COR-L47 (cell line): Measurements from ENCODE around the gene MCM7.
A peak's percentile ranks its signal among the peaks of the same experiment; 100 is the strongest.
"Not testable (repeated sequence)": the region's sequence is repeated elsewhere in the genome, so short reads cannot be mapped to it uniquely, and the experiment has no call there.

Source experiments
- DNase-seq: peaks from one replicate; lab custom pipeline; 2025; lab: John Stamatoyannopoulos, UW

Gene MCM7

DNA sequence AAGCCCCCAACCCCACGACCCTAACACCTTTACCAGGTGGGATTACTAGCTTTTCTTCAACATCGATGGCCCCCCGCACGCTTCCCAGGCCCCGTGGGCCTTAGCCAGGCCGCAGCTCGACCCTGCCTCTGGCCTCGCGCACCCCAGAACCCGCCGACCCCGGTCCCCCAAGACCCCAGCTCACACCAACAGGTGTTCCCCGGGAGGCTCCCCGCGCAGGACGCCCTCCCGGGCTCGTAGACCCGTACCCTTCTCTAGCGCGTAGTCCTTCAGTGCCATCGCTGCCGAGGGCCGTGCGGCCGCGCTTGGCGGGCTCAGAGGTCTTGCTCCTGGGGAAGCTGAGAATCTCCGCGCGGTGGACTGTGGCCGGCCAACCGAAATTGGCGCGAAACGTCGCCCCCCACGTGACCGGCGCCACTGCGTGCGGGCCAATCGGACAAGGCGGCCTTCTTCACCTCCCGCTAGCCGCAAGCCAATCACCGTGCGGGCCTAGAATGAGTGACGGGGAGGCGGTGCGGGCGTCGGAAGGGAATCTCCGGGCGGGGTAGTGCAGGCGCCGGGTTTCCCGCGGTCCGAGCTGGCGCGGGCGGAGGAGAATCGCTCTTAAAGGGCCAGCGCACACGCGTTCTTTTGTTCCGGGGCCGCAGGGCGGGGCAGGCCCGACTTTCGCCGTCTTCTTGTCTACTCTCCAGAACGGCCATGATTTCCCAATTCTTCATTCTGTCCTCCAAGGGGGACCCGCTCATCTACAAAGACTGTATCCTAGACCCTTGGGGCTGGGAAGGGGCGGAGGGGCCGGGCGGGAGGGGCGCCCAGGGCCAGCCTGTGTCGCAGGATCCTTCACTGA is at the start of gene MCM7, which contains the start of gene AP4M1:
Gene MCM7, minus strand, starts transcription at position 382 of the 847 bp plus-strand sequence. Its CDS starts 103 bp downstream, at position 279.
Gene AP4M1, plus strand, starts transcription at position 628 of the 847 bp plus-strand sequence. Its CDS starts 72 bp downstream, at position 700.
- peak; percentile 98 for DNase-seq

DNA sequence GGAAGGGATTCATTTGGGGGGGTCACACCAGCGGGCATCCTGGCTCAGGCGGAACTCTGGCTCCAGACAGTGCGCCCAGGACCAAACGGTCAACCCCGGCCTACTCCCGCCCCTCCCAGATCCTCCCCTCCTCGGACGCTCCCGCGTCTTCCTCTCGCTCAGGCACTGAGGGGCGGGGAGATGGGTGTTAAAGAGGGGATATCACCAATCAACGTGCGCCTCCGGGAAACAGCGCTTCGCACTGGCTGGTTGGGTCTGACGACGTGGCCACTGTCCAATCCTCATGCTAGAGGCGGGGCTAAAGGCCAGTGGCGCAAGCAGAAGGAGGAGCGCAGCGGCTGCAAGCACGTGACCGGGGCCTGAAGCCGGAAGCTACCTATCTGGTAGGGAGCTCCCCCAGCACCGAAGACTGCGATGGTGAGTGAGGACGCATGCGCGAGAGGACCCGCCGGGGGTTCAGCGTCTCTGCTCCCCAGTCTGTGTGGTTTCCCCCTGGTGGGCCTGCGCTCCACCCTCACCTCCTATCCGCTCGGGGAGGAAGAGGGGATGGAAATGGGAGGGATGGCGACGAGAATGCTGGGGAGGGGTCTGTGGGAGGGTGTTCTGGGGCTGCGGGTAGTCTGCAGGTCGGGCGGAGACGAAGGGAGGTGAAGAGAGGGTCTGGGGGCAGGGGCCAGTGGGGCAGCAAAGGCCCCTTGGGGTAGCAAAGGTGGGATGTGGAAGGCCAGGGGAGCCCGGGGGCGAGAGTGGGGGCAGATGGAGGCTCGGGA is 47.5 kb upstream of the MCM7 start, which contains the start of gene LAMTOR4:
Gene LAMTOR4, plus strand, starts transcription at position 360 of the 770 bp plus-strand sequence. Its CDS starts 55 bp downstream, at position 415.
- peak; percentile 99 for DNase-seq

DNA sequence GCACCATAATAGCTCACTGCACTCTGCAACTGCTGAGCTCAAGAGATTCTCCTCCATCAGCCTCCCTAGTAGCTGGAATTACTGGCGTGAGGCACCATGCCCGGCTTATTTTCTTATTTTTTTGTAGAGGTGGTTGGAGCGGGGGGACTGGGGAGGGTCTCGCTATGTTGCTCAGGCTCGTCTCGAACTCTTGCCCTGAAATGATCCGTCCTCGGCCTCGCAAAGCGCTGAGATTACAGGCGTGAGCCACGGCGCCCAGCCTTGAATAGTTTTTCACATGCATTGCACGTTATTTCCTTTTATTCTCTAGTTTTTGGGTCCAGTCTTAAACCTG is 47.0 kb upstream of the MCM7 start:
- no peak for DNase-seq

DNA sequence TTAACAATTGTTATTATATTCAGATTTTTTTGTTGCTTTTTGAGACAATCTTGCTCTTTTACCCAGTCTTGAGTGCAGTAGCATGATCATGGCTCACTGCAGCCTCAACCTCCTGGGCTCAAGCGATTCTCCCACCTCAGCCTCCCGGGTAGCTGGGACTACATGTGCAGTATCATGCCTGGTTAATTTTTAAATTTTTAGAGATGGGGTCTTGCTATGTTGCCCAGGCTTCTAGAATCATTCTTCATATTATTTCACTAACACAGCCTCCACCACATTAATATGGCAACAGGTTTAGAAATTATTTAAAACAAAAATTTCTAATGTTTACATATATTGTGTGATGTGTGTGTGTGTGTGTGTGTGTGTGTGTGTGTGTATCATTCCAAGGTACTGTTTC is 46.1 kb upstream of the MCM7 start:
- no peak for DNase-seq

DNA sequence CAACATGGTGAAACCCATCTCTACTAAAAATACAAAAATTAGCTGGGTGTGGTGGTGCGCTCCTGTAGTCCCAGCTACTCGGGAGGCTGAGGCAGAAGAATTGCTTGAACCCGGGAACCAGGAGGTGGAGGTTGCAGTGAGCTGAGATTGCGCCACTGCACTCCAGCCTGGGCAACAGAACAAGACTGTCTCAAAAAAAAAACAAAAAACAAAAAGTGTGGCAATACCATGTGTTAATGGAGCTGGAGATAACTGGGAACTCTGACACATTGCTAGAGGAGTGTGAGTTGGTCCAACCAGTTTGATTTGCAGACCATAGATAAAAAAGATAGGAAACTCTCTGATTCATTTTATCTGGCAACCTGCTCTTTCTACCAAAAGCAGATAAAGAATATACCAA is 45.2 kb upstream of the MCM7 start:
- not testable (repeated sequence) for DNase-seq

DNA sequence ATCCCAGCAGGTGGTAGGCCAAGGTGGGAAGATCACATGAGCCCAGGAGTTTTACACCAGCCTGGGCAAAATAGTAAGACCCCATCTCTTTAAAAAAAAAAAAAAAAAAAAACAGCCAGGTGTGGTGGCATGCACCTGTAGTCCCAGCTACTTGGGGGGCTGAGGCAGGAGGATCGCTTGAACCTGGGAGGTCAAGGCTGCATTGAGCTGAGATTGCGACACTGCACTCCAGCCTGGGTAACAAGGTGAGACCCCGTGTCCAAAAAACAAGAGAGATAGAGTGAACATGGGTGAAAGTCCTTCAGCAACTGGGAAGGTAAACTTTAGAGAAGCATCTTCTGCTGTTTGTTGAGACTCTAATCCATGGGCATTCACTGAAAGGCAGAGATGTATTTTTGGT is 41.3 kb upstream of the MCM7 start:
- DNase-seq: no peak

DNA sequence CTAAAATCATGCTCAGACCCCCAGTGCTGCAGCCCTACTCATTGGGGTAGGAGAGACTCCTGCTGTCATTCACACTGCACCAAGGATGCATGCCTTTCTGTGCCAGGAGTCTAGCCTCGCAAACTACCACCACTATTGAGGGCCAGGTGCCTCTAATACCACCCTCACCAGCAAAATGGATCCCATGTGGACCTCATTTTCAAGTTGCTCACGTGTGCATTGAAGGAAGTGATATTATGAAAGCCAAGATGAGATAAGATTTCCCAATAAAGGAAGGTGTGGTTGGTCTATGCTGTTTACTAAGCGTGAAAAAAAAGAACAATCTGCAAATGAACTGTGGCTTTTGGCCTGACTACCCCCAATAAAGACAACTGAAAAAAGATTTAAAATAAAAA is 40.4 kb upstream of the MCM7 start:
- DNase-seq: no peak

DNA sequence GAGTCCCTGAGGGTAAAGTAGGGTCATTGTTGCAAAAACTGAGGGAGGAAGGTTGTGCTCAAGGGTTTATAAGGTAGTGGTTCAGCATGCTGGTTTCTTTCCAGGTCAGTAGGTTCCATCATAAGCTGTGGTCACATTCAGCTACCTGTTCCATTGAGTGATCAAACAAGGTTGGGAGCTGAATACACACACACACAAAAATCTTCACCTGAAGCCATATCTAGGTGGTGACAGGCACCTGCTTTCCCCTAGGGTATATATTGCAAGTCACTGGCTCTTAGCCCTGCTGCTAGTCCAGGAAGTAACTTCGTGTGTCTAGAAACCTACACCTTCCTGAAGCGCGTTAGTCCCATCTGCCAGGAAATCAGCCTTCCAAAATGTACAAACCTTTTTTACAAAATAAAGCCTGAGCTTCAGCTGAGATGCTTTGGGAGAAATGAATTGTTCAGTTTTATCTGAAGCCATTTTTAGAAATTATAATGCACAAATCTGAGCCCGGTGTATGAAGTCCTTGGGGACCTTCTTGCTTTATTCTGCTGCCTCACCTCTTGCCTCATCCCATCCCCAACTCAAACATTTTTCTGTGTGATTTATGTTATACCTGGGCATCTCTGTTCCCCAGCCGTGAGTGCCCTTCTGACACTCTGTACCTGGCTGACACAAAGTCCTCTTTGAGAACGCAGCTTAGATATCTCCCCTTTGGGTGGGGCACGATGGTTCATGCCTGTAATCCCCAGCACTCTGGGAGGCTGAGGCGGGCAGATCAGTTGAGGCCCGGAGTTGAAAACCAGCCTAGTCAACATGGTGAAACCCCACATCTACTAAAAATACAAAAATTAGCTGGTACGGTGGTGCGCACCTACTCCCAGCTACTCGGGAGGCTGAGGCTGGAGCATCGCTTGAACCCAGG is 36.9 kb upstream of the MCM7 start:
- DNase-seq: no peak

DNA sequence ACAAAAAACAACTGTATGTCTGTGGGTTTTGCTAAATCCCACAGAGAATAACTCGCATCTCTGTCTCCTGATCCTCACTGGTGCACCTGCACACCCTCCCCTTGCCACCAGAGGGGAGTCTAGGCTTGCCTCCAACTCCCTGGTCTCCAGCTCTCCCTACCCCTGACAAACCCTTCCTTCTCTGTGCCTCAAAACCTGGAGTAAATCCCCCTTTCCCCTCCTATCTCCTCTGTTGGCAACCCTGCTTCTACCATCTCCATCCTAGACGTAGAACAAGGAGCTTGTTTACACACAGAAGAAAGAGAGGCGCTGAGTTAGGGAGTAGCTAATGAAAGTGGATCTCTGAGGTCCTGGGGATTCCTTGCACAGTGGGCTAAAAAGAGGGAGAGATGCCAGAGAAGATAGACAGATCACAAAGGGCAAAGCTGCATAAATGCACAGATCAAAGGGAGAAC is 31.5 kb upstream of the MCM7 start:
- peak; percentile 43 for DNase-seq

DNA sequence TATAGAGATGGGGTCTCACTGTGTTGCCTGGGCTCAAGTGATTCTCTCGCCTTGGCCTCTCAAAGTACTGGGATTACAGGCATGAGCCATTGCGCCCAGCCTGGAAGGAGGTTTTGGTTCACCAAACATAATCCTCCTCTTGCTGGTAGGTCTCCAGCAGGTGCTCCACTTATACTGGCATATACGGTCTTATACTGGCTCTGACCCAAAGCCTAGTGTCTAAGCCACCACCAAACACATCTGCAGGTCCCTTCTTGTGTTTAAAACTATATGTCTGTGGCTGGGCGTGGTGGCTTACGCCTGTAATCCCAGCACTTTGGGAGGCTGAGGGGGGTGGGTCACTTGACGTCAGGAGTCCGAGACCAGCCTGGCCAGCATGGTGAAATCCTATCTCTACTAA is 30.9 kb upstream of the MCM7 start:
- DNase-seq: no peak

DNA sequence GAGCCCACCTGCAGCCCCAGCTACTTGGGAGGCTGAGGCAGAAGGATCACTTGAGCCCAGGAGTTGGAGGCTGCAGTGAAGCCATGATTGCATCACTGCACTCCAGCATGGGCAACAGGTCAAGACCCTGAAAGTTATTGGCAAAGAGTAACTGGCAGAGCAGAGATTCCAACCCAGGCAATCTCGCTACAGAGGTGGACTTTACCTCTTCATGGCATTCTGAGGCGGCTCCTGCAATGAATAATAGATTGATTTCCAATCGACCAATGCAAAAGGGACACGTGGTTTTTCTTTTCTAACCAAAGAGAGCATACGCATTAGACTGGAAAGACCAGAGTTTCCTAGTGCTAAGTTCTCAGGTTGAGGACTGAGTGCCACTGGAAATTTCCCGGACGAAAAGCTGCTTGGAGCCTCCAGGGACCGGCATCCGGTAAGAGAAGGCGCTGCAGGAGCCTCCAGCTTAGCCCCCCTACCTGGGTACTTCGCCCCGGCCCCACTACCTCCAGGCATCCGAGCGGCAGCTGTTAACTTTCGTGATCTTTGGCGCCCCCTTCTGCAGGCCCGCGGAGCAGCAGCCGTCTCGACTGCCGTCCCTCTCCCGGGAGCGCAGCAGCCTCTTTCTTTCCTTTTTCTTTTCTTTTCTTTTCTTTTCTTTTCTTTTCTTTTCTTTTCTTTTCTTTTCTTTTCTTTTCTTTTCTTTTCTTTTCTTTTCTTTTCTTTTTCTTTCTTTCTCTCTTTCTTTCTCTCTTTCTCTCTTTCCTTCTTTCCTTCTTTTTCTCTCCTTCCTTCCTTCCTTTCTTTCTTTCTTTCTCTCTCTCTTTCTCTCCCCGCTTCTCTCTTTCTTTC is 29.6 kb upstream of the MCM7 start:
- peak; percentile 46 for DNase-seq

DNA sequence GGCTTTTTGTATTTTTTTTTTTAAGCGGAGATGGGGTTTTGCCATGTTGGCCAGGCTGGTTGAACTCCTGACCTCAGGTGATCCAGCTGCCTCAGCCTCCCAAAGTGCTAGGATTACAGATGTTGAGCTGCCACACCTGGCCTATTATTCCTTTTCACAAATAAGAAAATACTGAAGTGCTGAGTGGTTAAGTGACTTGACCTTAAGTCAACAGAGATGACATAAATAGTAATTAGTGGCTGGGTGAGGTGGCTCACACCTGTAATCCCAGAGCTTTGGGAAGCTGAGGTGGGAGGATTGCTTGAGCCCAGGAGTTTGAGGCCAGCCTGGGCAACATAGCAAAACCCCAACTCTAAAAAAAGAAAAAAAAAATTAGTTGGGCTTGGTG is 29.0 kb upstream of the MCM7 start:
- not testable (repeated sequence) for DNase-seq

DNA sequence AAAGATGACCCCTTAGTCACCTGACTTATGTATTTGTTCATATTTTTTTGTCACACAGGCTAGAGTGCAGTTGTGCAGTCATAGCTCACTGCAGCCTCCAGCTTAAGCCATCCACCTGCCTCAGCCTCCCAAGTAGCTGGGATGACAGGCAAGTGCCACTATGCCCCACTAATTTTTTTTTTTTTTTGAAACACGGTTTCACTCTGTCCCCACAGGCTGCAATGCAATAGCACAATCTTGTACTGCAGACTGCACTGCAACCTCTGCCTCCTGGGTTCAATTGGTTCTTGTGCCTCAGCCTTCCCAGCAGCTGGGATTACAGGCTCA is 27.4 kb upstream of the MCM7 start:
- DNase-seq: no peak

DNA sequence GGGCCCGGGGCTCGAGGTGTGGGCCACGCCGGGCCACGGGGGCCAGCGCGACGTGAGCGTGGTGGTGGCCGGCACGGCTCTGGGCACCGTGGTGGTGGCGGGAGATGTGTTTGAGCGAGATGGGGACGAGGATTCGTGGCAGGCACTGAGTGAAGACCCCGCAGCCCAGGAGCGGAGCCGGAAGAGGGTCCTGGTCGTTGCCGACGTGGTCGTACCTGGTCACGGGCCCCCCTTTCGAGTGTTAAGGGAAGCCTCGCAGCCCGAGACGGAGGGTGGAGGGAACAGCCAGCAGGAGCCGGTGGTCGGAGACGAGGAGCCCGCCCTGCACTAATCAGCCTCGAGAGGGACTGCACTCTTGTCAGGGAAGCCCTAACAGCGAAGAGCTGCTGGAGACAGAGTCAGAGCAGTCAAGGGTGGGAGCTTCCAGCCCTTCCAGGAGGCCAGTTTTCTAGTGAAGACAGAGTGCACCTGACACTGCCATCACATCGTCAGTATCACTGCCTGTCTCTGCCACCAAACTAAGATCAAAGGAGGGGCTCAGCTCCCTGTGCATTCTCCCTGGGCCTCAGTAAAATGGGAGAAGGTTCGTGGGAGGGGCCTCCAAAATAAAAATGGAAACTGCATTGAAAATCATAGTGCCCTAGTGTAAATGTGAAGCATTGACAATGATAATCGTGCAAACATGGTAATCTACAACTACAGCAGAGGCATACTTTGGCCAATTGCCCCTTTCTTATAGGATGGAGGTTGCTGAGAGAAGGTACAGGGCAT is 26.9 kb upstream of the MCM7 start:
- DNase-seq: no peak

DNA sequence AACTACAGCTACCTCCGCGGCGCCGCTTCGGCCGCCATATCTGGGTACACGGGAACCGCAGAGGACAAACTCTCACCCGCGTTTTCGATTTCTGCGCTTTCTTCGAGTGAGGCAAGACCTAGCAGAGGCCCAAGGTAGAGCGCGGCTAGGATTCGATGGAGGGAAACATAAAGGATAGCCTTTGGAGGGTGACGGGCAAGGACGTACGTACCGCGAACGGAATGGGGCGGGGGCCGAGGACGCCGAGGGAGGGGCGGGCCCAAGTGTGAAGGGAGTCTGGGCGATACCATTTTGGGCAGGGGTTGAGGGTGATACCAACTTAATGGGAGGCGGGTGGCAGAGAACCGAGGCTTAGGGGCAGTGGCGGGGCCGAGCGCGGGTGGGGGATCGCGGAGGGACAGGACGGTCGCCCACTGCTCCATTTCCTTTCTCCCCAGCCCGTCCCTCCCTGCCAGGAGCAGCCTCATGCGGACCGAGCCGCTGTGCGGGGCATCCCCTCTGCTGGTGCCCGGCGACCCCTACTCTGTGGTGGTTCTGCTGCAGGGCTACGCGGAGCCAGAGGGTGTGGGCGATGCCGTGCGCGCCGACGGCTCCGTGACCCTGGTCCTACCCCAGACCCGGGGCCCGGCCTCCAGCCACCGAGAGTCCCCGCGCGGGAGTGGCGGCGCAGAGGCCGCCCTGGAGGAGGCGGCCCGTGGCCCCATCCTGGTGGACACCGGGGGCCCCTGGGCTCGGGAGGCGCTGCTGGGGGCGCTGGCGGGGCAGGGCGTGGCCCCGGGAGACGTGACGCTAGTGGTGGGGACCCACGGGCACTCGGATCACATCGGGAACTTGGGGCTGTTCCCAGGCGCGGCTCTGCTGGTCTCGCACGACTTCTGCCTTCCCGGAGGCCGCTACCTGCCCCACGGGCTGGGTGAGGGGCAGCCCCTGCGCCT is 26.0 kb upstream of the MCM7 start, which contains the start of gene MBLAC1:
Gene MBLAC1, plus strand, starts transcription at position 37 of the 935 bp plus-strand sequence. Its CDS starts 429 bp downstream, at position 466.
- DNase-seq: peak; percentile 87

DNA sequence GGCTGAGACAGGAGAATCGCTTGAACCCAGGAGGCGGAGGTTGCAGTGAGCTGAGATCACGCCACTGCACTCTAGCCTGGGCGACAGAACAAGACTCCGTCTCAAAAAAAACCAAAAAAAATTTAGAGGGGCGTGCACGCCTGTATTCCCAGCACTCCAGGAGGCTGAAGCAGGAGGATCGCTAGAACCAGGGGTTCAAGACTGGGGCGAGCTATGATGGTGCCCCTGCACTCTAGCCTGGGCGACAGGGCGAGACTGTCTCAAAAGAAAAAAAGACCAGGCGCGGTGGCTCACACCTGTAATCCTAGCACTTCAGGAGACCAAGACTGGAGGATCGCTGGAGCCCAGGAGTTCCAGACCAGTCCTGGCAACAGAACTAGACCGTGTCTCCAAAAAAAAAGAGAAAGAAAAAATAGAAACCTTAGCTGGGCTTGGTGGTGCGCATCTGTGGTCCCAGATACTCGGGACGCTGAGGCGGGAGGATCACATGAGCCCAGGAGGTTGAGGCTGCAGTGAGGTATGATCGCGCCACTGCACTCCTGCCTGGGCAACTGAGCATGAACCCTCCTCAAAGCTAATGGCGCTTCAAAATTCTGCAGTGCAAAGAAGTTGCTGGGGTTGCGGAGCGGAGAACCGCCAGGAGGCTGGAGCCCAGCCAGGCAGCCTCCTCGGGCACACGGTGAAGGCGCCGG is 25.2 kb upstream of the MCM7 start:
- DNase-seq: no peak

DNA sequence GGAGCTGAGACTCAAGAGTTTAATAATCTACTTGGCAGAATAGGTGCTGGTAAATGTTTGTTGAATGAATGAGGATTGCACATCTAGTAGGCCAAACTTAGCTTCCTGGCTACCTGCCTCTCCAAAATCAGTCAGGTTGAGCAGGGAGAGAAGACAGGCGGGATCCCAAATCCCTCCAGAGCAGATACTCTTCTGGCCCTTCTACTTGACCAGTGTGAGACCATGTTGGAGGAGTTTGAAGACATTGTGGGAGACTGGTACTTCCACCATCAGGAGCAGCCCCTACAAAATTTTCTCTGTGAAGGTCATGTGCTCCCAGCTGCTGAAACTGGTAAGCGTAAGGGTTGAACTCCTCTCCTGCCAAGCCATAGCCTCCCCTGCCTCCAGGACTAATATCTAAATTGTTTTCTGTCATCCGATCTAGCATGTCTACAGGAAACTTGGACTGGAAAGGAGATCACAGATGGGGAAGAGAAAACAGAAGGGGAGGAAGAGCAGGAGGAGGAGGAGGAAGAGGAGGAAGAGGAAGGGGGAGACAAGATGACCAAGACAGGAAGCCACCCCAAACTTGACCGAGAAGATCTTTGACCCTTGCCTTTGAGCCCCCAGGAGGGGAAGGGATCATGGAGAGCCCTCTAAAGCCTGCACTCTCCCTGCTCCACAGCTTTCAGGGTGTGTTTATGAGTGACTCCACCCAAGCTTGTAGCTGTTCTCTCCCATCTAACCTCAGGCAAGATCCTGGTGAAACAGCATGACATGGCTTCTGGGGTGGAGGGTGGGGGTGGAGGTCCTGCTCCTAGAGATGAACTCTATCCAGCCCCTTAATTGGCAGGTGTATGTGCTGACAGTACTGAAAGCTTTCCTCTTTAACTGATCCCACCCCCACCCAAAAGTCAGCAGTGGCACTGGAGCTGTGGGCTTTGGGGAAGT is 23.4 kb upstream of the MCM7 start:
- DNase-seq: no peak
